NB4 (cell line): ENCODE measurements around the gene ABCG4.

ENCODE experiments used
- DNase-seq: peaks from one replicate; pipeline ENCODE4 v3.0.0; 2010; ENCODE audit warnings: low read depth
- H3K4me3 ChIP-seq: one replicate; pipeline ENCODE4 v1.5.1; 2011; ENCODE audit warnings: mild to moderate bottlenecking, low read depth, low read length, moderate library complexity
- CTCF ChIP-seq: IDR thresholded peaks from one replicate; pipeline ENCODE4 v1.5.1; 2012; ENCODE audit warnings: low read depth, low read length
- MAX ChIP-seq: IDR thresholded peaks from 2 replicates; pipeline ENCODE4 v1.6.1; 2011; ENCODE audit warnings: low read depth, low read length
- MYC ChIP-seq: IDR thresholded peaks from 2 replicates; pipeline ENCODE4 v1.6.1; 2011; ENCODE audit warnings: low read depth, low read length
- POLR2A ChIP-seq: IDR thresholded peaks from 2 replicates; pipeline ENCODE4 v1.6.1; 2011; ENCODE audit warnings: mild to moderate bottlenecking; ENCODE audit not compliant: insufficient read length; ENCODE audit errors: extremely low read depth

Gene ABCG4

GRCh38 chr11:119168471-119169281, 19.8 kb downstream of the ABCG4 start, which contains the start of gene NLRX1:
NLRX1 (plus strand) TSS chr11:119168725; CDS start chr11:119171404, 2,679 bp downstream.
- DNase-seq: peak; percentile 92
- TF ChIP-seq CTCF (peak; percentile 95), MYC (peak; percentile 85), MAX (peak; percentile 69), POLR2A (peak; percentile 86)
- H3K4me3 ChIP-seq: peak within 1 kb of the TSS; percentile 76

- TF ChIP-seq CTCF (no peak), POLR2A (no peak), MYC (no peak), MAX (no peak)
- DNase-seq: peak; percentile 74
- peak overlapping the region; percentile 76 for H3K4me3 ChIP-seq
These were observed 20.4 kb downstream of the ABCG4 start for GRCh38 chr11:119169282-119169719.

GRCh38 chr11:119172513-119172912, 23.7 kb downstream of the ABCG4 start:
- no peak overlapping the region for H3K4me3 ChIP-seq
- TF ChIP-seq MYC (no peak), CTCF (no peak), POLR2A (no peak), MAX (no peak)
- DNase-seq: peak; percentile 77

GRCh38 chr11:119173453-119173852, 24.6 kb downstream of the ABCG4 start:
- TF ChIP-seq POLR2A (no peak), MYC (no peak), CTCF (no peak), MAX (no peak)
- no peak for DNase-seq
- no peak overlapping the region for H3K4me3 ChIP-seq

GRCh38 chr11:119175493-119176077, 26.7 kb downstream of the ABCG4 start:
- H3K4me3 ChIP-seq: no peak overlapping the region
- no peak for DNase-seq

More at GRCh38 chr11:119175493-119176077, 26.7 kb downstream of the ABCG4 start:
- TF ChIP-seq MYC (no peak), MAX (no peak), CTCF (no peak), POLR2A (no peak)
